Endometrial microvascular endothelial cells (primary cell): ENCODE results near the gene G6PC3. TPM values are rescaled to one million over a fixed set of nuclear protein-coding genes. Genes with fewer than 3 reads are reported as not detected.
"Not testable (repeated sequence)": the region's sequence is repeated elsewhere in the genome, so short reads cannot be mapped to it uniquely, and the experiment has no call there.

ENCODE experiments used
- in situ Hi-C: cut with HindIII; loops from 2 replicates; pipeline ENCODE4 v1.10.0; 2017; ENCODE audit warnings: low sequenced_read_pairs, low pct_unique_long_range_greater_than_20kb; ENCODE audit errors: inconsistent ontology term
- total RNA-seq: library from RNA; depleted of rRNA; stranded (reverse); fragments of >200 nt; gene quantifications from one replicate; pipeline ENCODE4 v1.2.3, GENCODE V29; 2015; ENCODE audit errors: inconsistent ontology term

The G6PC3 gene
- total RNA-seq, 1 donor from 2014 or later = 65.1 TPM

DNA sequence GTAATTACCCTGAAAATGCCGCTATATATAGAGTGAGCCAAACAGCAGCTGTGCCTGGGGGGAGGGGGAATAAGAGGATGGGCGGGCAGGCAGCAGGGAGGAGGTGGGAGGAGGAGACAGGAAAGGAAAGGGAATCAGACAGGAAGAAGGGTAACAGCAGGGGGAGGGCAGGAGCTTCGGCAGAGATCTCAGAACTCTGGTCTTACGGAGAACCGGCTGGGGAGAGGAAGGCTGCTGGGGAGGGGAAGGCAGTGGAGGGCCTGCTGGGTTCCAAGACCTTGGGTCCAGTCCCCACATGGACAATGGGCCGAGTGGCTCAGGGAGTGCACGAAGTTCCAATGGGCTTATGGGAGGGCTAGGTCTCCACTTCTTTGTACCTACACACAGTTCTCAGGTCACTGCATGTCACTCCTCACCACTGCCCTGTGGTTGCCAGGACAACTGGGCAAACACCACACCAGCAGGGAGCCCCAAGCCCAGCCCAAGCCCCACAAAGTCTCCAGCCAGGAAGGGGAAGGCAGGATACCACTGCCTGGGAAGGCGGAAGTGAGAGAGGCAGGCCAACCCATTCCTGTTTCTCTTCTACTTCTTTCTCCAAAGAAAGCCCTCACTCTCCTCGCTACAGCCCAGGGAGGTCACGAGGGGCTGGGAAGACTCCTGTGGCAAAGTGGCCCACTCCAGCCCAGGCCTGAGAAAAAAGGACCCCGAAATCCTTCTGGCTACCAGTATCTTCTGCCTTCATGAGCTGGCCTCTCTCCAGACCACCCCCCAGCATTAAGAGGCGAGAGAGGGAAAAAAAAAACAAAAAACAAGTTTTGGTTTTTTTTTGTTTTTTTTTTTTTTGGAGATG lies 25.3 kb downstream of the G6PC3 start:
- in situ Hi-C loops = no loop called here

DNA sequence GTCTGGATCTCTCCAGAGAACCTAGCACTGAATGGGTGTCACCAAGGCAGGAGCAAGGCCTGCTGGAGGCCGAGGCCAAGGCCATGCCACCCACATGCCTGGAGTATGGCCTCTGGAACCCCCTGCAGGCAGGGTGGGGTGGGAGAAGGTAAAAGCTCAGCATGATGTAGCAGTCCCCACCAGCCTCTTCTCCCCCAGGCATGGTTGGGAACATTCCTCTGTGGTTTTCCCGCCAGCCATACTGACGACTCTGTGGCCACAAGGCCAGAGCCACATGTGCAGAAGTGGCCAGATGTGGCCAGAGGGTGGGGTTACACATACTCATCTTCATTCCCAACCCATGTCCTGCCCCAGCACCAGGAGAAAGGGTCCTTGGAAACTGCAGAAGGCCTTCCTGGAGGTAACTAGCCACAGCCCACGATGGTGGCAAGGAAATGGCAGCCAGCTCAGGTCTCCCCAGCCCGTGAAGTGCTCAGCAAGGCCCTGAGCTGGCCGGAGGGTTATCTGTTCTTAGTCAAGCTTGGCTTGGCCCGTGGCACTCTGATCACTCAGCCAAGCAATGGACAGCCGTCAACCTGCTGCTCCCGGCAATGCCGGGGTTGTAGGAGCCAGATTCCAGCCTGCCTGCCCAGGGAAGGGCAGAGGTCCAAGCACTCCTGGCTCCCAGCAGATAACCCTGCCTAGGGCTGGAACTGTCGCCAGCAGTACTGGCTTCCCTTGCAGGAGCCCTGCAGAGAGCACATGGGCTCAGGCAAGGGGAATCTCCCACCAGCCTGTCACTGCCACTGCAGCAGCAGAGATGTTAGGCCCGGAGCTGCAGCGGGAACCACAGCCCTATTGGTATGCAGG lies 26.8 kb downstream of the G6PC3 start:
- in situ Hi-C loops = no loop called here

DNA sequence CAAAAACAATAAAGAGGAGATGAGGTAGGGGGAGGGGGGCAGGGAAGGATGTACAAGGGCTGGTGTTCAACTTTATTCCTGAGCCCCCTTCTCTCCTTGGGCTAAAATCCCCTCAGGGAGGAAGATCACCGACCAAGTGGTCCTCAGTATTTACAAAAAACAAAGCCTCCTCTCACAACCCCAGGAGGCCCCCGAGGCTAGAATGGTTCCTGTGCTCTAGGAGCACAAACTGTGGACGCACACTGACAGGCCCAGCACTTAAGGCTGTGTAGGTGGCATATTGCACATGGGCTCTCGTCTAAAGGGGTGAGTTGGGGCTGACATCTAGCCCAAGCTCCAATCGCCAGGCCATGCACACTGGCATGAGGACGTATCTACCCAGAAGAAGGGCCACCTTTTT lies 31.3 kb downstream of the G6PC3 start:
- in situ Hi-C loops = not testable (repeated sequence)

DNA sequence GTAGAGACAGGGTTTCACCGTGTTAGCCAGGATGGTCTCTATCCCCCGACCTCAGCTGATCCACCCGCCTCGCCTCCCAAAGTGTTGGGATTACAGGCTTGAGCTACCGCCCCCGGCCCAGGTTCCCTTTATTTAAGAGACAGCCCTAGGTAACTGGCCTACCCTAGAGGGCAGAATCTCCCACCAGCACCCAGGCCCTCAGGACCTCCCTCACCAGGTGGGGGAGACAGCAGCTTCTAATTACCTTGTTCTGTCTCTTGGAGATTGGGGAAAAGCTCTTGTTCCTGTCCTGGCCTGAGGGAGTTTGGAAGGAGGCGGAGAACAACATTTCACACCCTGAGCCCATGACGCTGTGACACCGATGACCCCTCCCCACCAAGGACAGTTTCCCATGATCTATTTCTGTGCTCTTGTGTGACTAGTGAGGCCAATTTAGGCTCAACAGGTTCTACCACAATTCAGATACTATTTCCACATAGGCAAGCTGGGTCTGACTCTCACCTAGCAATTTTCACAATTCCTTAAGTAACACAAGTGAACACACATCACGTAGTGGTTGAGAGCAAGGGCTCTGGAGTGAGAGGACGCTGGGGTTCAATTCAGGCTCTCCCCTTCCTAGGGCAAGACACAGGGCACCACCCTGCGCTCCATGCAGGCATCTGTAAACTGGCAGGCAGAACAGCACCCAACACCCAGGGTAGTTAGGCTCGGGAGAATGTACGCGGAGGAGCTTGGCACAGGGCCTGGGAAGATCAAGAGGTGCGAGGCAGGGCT lies 32.5 kb downstream of the G6PC3 start:
- in situ Hi-C loops = no loop called here

DNA sequence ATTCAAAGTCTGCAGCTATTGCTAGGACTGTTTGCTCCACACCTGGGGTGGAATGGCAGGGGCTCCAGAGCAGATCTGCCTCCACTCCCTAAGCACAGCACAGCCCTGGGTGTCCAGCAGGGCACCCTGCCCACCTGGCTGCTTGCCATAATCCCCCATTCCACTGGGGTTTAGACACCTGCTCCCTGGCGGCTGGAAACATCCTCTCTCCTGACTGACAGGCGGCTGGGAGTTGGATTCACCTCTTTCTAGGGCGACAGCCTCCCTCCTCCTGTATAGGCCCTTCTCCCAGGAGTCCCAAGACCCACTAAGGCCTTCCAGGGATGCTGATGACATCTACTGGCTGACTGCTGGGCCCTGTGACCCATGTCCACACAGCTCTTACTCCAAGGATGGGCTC lies 34.9 kb downstream of the G6PC3 start:
- in situ Hi-C loops = no loop called here

DNA sequence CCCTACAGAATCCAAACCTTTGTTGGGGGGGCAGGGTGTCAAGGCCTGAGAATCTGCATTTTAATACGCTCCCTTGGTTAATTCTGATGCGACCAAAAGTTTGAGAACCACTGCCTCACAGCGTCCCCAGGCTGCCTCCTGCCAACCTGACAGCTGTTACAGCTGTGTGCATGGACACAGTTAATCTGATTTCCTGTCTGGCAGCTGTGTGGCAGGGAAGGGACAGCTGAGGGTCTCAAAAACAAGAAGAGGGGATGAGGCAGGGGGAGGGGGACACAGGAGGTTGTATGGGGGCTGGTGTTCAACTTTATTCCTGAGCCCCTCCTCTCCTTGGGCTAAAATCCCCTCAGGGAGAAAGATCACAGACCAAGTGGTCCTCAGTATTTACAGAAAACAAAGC lies 35.4 kb downstream of the G6PC3 start:
- in situ Hi-C loops = no loop called here

DNA sequence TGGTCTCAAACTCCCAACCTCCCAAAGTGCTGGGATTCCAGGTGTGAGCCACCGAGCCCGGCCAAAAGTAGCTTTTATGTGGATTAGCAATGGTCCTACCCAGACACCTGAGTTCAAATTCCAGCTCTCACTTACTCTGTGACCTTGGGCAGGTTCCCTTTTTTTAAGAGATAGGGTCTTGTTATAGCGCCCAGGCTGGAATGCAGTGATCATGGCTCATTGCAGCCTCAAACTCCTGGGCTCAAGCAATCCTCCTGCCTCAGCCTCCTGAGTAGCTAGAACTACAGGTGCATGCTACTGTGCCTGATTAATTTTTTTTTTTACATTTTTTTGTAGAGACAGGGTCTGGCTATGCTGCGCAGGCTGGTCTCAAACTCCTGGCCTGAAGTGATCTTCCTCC lies 36.3 kb downstream of the G6PC3 start:
- in situ Hi-C loops = no loop called here

DNA sequence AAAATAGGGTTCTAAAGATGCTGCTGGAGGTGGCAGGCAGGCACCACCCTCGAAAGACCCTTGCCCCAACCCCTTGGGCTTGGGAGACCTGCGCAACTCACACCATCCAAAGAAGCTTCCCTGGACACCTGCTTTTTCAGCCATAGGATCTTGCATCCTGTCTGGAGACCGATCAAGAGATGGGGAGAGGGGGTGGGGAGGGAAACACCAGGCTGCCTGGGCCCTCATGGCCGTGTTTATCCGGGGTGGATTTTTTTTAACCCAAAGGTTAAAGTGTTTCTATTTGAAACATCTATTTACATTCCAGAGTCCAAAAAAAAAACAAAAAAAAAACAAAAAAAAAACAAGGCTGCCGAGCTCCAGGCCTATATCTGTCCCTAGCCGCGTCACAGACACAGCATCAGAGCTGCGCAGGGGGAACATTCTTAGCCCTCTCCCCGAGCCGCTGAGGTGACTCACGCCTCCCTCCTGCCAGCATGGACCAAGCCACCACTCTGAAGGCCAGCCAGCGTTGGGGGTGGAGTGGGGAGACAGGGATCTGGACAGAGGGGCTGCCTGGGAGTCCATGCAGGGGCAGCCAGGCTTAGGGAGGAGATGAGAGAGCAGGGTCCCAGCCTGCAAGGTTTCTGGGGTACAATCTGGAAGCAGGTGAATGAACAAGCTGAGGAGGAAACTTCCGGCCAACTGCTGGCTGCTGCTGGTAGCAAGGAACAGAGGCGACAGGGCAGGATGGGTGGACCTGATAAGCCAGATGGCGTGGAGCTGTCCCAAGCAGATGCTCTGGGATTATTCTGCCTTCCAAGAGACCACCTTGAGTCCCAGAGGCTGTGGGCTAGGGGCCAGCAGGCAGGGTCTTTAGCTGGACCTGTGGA lies 38.1 kb downstream of the G6PC3 start:
- in situ Hi-C loops = no loop called here

DNA sequence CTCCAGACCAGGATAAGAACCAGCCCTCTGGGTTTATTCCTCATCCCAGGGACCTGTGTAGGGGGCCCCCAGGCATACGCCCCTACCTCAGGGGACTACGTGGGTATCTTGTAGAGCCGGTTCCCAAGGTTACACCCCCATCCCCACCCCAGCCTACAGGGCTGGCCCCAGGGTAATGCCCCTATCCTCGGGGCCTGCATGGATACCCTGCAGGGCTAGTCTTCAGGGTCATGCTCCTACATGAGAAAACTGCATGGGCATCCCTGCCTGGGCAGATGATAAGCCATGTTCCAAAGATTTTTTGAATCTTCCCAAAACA lies 38.7 kb downstream of the G6PC3 start:
- in situ Hi-C loops = no loop called here

DNA sequence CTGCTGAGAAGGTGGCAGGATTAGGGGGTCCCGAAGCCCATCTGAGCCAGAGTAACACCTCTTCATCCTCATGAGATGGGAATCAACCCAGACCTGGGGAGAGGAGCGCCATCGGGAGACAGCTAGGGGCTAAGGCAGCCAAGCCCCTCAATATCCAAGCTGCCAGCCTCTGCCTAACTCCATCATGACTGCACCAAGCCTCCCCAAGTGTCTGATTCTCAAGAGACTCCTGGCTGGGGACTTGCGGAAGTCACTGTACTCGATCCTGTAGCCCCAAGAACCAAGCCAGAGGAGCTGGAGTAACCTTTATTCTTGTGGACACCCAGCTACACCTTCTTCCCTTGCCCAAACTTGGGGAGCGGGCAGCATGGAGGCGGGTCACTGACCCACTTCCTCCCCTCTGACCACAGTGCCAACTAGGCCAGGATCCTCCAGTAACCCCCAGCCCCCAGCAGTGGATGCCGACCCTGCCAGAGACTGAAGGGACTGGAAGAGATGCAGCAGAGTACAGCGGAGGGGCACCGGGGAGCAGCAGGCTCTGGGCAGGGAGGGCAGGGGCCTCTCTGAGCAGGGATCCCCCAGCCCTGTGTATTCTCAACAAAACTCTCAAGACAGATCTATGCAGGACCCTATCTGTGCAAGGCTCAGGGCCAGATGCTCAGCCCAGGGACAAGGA lies 39.6 kb downstream of the G6PC3 start:
- in situ Hi-C loops = no loop called here

DNA sequence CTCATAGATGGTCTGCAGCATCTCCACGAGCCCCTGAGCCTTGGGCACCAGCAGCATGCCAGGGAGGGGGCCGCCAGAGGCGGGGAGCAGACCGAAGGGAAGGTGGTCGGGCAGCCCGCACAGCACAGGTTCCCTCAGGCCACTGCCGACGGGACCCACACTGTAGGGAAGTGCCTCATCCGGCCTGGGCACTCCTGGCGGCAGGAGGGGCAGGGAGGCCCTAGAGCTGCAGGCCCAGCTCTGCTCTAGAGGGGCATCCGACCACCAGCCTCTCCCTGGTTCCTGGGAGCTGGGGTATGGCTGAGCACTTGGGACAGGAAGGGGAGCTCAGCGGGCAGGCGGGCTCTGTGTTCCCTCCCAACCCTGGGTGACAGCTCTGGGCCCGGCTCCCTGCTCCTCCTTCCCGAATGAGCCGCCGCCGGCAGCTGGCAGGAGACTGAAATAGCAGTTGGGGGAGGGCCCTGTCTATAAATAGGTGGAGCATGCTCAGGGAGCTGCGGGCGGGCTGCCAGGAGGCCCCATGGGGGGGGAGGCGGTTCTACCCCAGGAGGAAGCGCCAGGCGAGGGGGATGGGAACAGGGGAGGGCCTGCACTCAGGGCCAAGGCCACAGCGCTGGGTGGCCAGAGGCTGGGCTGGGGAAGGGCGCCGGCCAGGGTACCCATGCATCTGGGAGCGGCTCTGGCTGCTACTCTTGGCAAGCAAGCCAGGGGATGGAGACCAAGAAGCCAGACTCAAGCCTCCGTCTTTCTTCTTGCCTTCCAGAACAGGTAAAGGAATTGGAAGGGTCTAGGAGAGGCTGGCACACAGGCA lies 40.5 kb downstream of the G6PC3 start:
- in situ Hi-C loops = no loop called here

DNA sequence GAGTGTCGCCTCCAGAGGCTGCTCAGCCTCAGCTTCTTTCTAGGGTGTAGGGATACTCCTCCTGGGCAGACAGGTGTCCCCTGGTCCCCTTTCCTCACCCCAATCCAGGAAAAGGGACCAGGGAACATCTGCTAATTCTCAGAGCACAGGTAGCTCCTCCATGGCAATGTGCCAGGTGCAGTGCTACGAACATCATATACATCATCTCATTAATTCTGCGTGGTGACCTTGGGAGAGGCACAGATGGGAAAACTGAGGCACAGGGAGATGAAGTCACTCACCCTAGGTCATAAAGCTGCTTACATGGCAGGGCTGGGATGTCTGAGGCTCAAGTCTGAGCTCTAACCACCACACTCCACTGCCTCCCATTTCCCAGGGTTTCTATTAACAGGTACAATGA lies 41.2 kb downstream of the G6PC3 start:
- in situ Hi-C loops = no loop called here

DNA sequence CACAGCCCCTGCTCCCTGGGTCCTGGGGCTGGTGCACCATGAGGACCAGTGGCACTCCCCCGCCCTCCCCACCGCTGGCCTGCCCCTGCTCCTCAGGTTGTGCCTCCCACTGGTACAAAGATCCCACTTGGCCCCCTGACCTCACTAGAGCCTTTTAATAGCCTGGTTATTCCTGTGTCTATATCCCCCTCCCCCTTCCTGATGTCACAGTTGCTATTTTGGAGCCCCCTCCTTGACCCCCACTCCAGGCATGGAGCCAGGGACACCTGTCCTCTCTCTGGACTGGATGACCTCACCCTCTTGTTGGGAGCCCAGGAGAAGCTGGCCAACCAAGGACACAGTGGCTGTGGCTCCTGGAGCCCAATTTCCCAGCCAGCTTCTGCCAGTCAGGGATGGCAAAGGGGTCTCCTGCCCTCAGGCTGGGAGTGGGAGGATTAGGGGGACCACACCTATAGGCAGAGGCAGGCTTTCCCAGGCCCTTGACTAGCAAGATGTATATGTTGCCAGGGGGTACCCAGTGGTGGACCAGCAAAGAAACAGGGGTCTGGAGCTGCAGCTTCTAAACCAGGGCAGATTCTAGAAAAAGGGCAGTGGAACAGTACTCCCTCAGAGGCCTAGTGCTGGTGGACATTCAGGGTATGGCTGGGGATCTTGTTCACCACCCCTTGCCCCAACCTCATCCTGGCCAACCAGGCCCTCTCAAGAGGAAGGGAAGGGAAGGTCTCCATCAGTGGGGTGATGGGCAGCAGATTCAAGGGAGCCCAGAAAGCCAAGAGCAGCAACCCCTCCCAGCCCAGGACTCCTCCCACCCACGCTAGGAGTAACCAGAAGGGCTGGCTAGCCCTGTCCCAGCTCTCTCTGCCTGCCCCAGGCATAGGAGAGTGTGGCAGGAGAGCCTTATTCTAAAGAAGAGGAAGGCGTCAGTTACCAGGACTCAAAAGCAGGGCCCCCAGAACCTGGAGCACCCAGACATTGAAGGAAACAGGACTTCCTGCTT lies 42.0 kb downstream of the G6PC3 start:
- in situ Hi-C loops = no loop called here

DNA sequence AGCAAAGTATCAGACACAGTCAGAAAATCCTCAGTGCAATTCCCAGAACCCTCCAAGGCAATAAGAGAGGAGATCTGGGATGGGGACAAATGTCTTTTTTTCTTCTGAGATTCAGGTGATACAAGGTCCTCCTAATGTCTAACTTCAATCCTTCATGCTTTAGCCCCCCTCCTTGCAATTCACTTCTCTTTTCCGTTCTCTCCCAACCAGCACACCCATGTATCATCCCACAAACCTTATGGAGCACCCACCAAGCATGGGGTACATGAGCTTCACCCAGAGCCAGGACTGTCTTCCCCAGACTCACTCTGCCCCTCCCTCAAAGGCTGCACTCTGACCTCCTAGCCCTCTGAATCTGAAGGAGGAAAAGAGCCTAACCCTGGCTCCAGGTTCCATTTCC lies 42.8 kb downstream of the G6PC3 start:
- in situ Hi-C loops = no loop called here

DNA sequence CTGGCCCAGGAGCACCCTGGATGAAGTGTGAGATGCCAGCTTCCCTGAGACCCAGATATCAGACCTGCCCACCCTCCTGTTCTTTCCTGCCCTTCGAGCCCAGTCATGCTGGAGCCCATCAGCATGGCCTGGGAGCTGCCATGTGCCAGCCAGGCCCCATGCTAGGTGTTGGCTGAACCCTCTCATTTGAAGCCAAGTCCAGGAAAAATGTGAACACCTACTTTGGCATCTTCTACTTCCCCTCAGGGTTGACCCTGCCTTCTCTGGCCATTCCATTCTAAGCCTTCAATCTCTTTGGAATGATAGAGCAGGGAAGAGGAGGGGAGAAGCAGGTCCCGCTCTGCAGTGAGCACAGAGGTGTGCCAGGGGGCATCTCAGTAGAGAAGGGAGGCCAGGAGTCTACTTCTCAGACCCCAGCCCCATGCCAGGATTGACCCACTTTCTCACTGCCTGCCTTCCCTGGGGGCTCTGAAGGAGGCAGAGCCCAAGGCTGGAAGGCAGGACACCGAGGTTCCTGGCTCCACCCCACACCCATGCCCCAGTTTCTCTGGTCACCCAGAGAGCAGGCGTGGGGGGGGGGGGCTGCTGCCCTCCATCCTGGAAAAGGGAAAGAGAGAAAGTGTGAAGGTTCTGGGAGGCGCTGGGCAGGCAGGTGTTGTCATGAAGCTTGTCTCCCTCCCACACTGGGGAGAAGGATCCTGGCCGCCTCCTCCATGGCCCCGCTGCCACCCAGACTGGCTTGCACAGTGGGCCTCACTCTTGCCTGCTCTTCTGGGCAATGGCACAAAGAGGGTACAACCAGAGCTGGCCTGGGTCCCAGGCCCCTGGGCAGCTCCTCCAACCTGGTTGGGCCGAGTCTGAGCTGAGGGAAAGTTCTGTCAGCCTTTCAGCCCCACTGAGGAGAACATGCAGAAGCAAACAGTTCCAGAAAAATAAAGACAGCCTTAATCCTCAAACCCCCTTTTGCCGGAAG lies 43.6 kb downstream of the G6PC3 start:
- in situ Hi-C loops = no loop called here
